GM12878 (cell line): ENCODE data around the gene AGTRAP. TPM values are rescaled to one million over a fixed set of nuclear protein-coding genes. Genes with fewer than 3 reads are reported as not detected.

ENCODE experiments used
- ATAC-seq: fragments of 200-7000 bp; cut with Tn5 transposase; 3 replicates; pipeline ENCODE4 v1.9.1; 2020; ENCODE audit warnings: mild to moderate bottlenecking, moderate library complexity
- BruUV-seq: library from RNA; stranded (reverse); fragments of 400-500 nt; replicated peaks from 2 replicates; lab custom pipeline; 2021; lab: Mats Ljungman, UMichigan
- CTCF ChIA-PET: fragments of 300-600 bp; sonication (Branson Sonifier 250); formaldehyde crosslinking; extraction: SDS; loops from one replicate; lab custom pipeline; 2021; ENCODE audit warnings: inconsistent platforms; lab: Yijun Ruan, JAX
- POLR2A ChIA-PET: fragments of 350-600 bp; formaldehyde crosslinking; extraction: SDS; loops from one replicate; lab custom pipeline; 2021; ENCODE audit warnings: inconsistent platforms; lab: Charles Lee
- RAD21 ChIA-PET: fragments of 300-600 bp; sonication (Branson Sonifier 250); formaldehyde crosslinking; loops from one replicate; lab custom pipeline; 2023; ENCODE audit warnings: antibody characterized with exemption; ENCODE audit not compliant: unreplicated experiment; lab: Charles Lee
- SMC1A ChIA-PET: fragments of 300-600 bp; sonication (Branson Sonifier 250); formaldehyde crosslinking; loops from one replicate; lab custom pipeline; 2023; ENCODE audit not compliant: unreplicated experiment, uncharacterized antibody; lab: Charles Lee
- DNase-seq: peaks from one replicate; pipeline ENCODE4 v3.0.0-alpha.2; 2011; ENCODE audit warnings: low read depth, low spot score
- FAIRE-seq: peaks from 3 replicates; lab custom pipeline; 2011; peaks lifted over from hg19 to GRCh38; lab: Jason Lieb, UNC
- H2AFZ ChIP-seq: 2 replicates; pipeline ENCODE4 v1.6.0; 2011; ENCODE audit warnings: low read depth, low read length, control low read depth; ENCODE audit not compliant: control insufficient read depth
- H3K27ac ChIP-seq: 2 replicates; pipeline ENCODE4 v1.5.1; 2011; ENCODE audit warnings: control low read depth; ENCODE audit not compliant: control insufficient read depth, insufficient read depth
- H3K27me3 ChIP-seq, 2 experiments: replicated peaks in 1 of 2; 2 replicates each; pipeline versions ENCODE4 v1.6.0 to v1.6.1; 2011; ENCODE audit warnings: low read length in 1 of 2; ENCODE audit not compliant: control insufficient read depth in 2 of 2, insufficient read depth in 2 of 2
- H3K36me3 ChIP-seq, 2 experiments: 2 replicates each; pipeline ENCODE4 v1.5.1; 2011; ENCODE audit warnings: low read length in 1 of 2; ENCODE audit not compliant: control insufficient read depth in 2 of 2, insufficient read depth in 2 of 2
- H3K4me1 ChIP-seq: 2 replicates; pipeline ENCODE4 v1.6.1; 2011; ENCODE audit warnings: mild to moderate bottlenecking, low read length, moderate library complexity, mixed read lengths; ENCODE audit not compliant: control insufficient read depth, insufficient read depth
- H3K4me2 ChIP-seq: 2 replicates; pipeline ENCODE4 v1.6.0; 2011; ENCODE audit warnings: control low read depth; ENCODE audit not compliant: control insufficient read depth, insufficient read depth
- H3K4me3 ChIP-seq: fragments of 200-600 bp; sonication (generic); 2 replicates; pipeline ENCODE4 v1.5.1; 2016
- H3K79me2 ChIP-seq: 2 replicates; pipeline ENCODE4 v1.6.0; 2011; ENCODE audit warnings: low read length; ENCODE audit not compliant: control insufficient read depth, insufficient read depth
- H3K9ac ChIP-seq: 2 replicates; pipeline ENCODE4 v1.8.0; 2011; ENCODE audit warnings: low read length, control low read depth, mixed read lengths; ENCODE audit not compliant: control insufficient read depth, insufficient read depth
- H3K9me3 ChIP-seq: replicated peaks from 3 replicates; pipeline ENCODE4 v1.5.1; 2011; ENCODE audit warnings: mild to moderate bottlenecking, low read length; ENCODE audit not compliant: control insufficient read depth, insufficient read depth
- H4K20me1 ChIP-seq: 2 replicates; pipeline ENCODE4 v1.6.0; 2011; ENCODE audit not compliant: control insufficient read depth, insufficient read depth
- E2F4 ChIP-seq: IDR thresholded peaks from 2 replicates; pipeline ENCODE4 v1.6.1; 2012; ENCODE audit warnings: low read depth, low read length, improper control_type of control experiment
- MTA3 ChIP-seq: IDR thresholded peaks from 2 replicates; pipeline ENCODE4 v1.6.1; 2012; ENCODE audit warnings: low read length, inconsistent platforms, borderline replicate concordance
- NFXL1 ChIP-seq: fragments of 450-650 bp; IDR thresholded peaks from 2 replicates; pipeline ENCODE4 v1.6.1; 2017; ENCODE audit warnings: antibody characterized with exemption, mild to moderate bottlenecking, borderline replicate concordance
- NR2C1 ChIP-seq: fragments of 450-650 bp; IDR thresholded peaks from 2 replicates; pipeline ENCODE4 v1.6.1; 2017; ENCODE audit warnings: antibody characterized with exemption, mild to moderate bottlenecking, moderate library complexity
- SKIL ChIP-seq: fragments of 450-650 bp; IDR thresholded peaks from 2 replicates; pipeline ENCODE4 v1.6.1; 2017; ENCODE audit warnings: mild to moderate bottlenecking, low read depth, inconsistent platforms; ENCODE audit not compliant: poor library complexity, severe bottlenecking
- SP1 ChIP-seq: IDR thresholded peaks from one replicate; pipeline ENCODE4 v1.6.1; 2011; ENCODE audit warnings: low read depth, low read length
- STAT1 ChIP-seq: fragments of 450-650 bp; conservative IDR thresholded peaks from 2 replicates; pipeline ENCODE4 v1.6.1; 2014; ENCODE audit warnings: antibody characterized with exemption, mild to moderate bottlenecking
- YBX1 ChIP-seq: fragments of 450-650 bp; IDR thresholded peaks from 2 replicates; pipeline ENCODE4 v1.6.1; 2016; ENCODE audit warnings: antibody characterized with exemption
- ZBTB4 ChIP-seq: fragments of 450-650 bp; formaldehyde crosslinking; IDR thresholded peaks from 2 replicates; pipeline ENCODE4 v1.4.0; 2022; ENCODE audit warnings: mild to moderate bottlenecking, moderate library complexity
- WGBS: methylation state at CpG from one replicate; pipeline ENCODE4 v1.1.6; 2016; ENCODE audit warnings: low lambda C conversion rate; ENCODE audit not compliant: insufficient replicate concordance, insufficient coverage; ENCODE audit errors: missing lambda C conversion rate; 5-methylcytosine and 5-hydroxymethylcytosine counted together
- in situ Hi-C: fragments of 300-500 bp; cut with MboI; formaldehyde crosslinking; loops from 9 replicates; pipeline ENCODE4 v1.14.3; 2018; ENCODE audit warnings: mixed read lengths
- intact Hi-C: fragments of 100-400 bp; cut with micrococcal nuclease; formaldehyde crosslinking; loops from one replicate; pipeline ENCODE4 v1.14.2; 2022; ENCODE audit not compliant: unreplicated experiment
- polyA plus RNA-seq, 11 experiments: library from polyadenylated mRNA; depleted of rRNA in 4 of 11; unstranded in 6 of 11; stranded (reverse) in 5 of 11; fragments of >200 nt; fragmentation: Nextera tagmentation in 4 of 11; fragmentation: Illumina TruSeq in 1 of 11; extraction: Ambion mirVana in 4 of 11; extraction: Trizol in 1 of 11; gene quantifications; 1 replicate in 1 of 11; 2 replicates in 10 of 11; pipeline versions ENCODE4 v1.2.1 to v1.2.3, GENCODE V29; 2011 to 2016; ENCODE audit warnings: inconsistent platforms in 2 of 11, missing spikeins in 2 of 11, low read depth in 1 of 11
- total RNA-seq, 4 experiments: library from RNA; depleted of rRNA in 3 of 4; stranded (reverse); fragments of >200 nt in 3 of 4; fragmentation: Illumina TruSeq in 1 of 4; extraction: Trizol in 1 of 4; gene quantifications; 2 replicates each; pipeline versions ENCODE4 v1.2.1 to v1.2.3, GENCODE V29; 2013 to 2021

AGTRAP gene
- total and polyA plus RNA-seq, 10 of the 15 experiments (the other 5 are each of a cell fraction or from before 2014, with no cell fraction given): 3.0 to 17.4 (median 10.2) TPM

- TF ChIP-seq ZBTB4: no peak
Measured at GRCh38 chr1:11693024-11693590, 42.8 kb upstream of the AGTRAP start (continued).

- DNase-seq (no peak), FAIRE-seq (no peak), ATAC-seq (no peak)
- no peaks in the 10 kb centered on the region for H3K79me2 ChIP-seq
- RAD21 ChIA-PET: no interaction called here
- no peak overlapping the region for H3K27ac ChIP-seq
- intact Hi-C loops: no loop called here
- no peaks in the 10 kb centered on the region for H3K36me3 ChIP-seq
- SMC1A ChIA-PET: no interaction called here
- H4K20me1 ChIP-seq: no peaks in the 10 kb centered on the region; the same call in 1 of the 2 replicates
- in situ Hi-C loops: no loop called here
- POLR2A ChIA-PET: interaction anchor here (0.7 kb wide), 1 partner anchor 708 kb away, joined by 3 read pairs; no protein-coding TSS in a partner anchor
- no TSS peak for BruUV-seq
- no peak overlapping the region for H3K4me3 ChIP-seq
- H3K9ac ChIP-seq: no peak overlapping the region
- CTCF ChIA-PET: no interaction called here
- H3K4me1 ChIP-seq: no peaks in the 10 kb centered on the region
- 17% methylated on average over 5 of the region's 5 CpGs for WGBS
- H3K9me3 ChIP-seq: no peaks in the 10 kb centered on the region
- H3K4me2 ChIP-seq: no peak overlapping the region
- peaks cover 9 to 14% of the 10 kb centered on the region in 2 experiments; a peak in 3 of 4 replicates for H3K27me3 ChIP-seq
- TF ChIP-seq NR2C1: no peak
- no peak for TF ChIP-seq E2F4
- no peak for TF ChIP-seq SP1
- TF ChIP-seq SKIL: no peak
- no peak for TF ChIP-seq MTA3
- no peak for TF ChIP-seq NFXL1
- no peak for TF ChIP-seq STAT1
- TF ChIP-seq YBX1: no peak
- H2AFZ ChIP-seq: no peak overlapping the region
Measured at GRCh38 chr1:11693917-11694316, 42.0 kb upstream of the AGTRAP start.
